HepG2 (cell line): ENCODE data around the gene GSK3B.

ENCODE experiments used
- KAT8 ChIP-seq: IDR thresholded peaks from 2 replicates; pipeline ENCODE4 v1.6.1; 2016; ENCODE audit warnings: missing genetic modification reagents, missing compliant biosample characterization
- POLR2AphosphoS2 ChIP-seq: IDR thresholded peaks from 2 replicates; pipeline ENCODE4 v1.6.1; 2011; ENCODE audit warnings: low read depth, low read length, improper control_type of control experiment
- RAD21 ChIP-seq: fragments of 450-650 bp; formaldehyde crosslinking; IDR thresholded peaks from 2 replicates; pipeline ENCODE4 v1.5.0; 2020; ENCODE audit warnings: mild to moderate bottlenecking
- TAF1 ChIP-seq: sonication (generic); formaldehyde crosslinking; IDR thresholded peaks from 2 replicates; pipeline ENCODE4 v1.4.0; 2020; ENCODE audit warnings: missing genetic modification reagents
- ZKSCAN5 ChIP-seq: sonication (generic); formaldehyde crosslinking; IDR thresholded peaks from 2 replicates; pipeline ENCODE4 v1.5.1; 2020; ENCODE audit warnings: mild to moderate bottlenecking, missing genetic modification reagents
- ZNF17 ChIP-seq: sonication (generic); formaldehyde crosslinking; IDR thresholded peaks from 2 replicates; pipeline ENCODE4 v1.5.0; 2020; ENCODE audit warnings: mild to moderate bottlenecking, missing genetic modification reagents
- ZSCAN29 ChIP-seq: sonication (generic); formaldehyde crosslinking; conservative IDR thresholded peaks from 2 replicates; pipeline ENCODE4 v1.4.0; 2020; ENCODE audit warnings: mild to moderate bottlenecking, missing genetic modification reagents
- TF ChIP-seq, protein P1 (sequence below): sonication (generic); formaldehyde crosslinking; IDR thresholded peaks from 2 replicates; pipeline ENCODE4 v1.5.0; 2020; ENCODE audit warnings: mild to moderate bottlenecking, missing genetic modification reagents, moderate library complexity
- TF ChIP-seq, protein P2 (sequence below): sonication (generic); formaldehyde crosslinking; conservative IDR thresholded peaks from 2 replicates; pipeline ENCODE4 v1.8.0; 2022; ENCODE audit warnings: missing genetic modification reagents

DNA sequence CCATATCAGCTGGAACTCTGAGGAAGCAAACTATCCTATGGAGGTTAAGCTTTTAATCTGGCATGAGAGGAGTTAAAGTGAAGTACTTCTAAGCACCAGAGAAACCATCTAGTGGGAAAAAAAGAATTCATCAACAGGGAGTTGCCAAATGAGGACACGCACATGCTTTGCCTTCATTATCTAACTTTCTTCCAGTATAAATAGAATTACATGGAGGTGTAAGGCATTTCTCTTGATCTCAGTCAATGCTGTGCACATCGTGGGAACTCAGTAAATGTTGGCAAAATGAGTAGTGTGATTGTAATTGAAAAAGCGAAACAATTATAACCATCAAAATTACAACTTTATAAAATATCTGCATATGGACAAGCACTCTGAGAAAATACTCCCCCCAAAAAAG is 8.0 kb upstream of the GSK3B start:
- TF ChIP-seq KAT8 (CRISPR knock-in tag) (no peak), RAD21 (CRISPR knock-in tag) (no peak), POLR2AphosphoS2 (no peak), TAF1 (CRISPR knock-in tag) (no peak), ZNF17 (no peak), ZSCAN29 (no peak), ZKSCAN5 (CRISPR knock-in tag) (no peak)
- TF ChIP-seq, protein P1, sequence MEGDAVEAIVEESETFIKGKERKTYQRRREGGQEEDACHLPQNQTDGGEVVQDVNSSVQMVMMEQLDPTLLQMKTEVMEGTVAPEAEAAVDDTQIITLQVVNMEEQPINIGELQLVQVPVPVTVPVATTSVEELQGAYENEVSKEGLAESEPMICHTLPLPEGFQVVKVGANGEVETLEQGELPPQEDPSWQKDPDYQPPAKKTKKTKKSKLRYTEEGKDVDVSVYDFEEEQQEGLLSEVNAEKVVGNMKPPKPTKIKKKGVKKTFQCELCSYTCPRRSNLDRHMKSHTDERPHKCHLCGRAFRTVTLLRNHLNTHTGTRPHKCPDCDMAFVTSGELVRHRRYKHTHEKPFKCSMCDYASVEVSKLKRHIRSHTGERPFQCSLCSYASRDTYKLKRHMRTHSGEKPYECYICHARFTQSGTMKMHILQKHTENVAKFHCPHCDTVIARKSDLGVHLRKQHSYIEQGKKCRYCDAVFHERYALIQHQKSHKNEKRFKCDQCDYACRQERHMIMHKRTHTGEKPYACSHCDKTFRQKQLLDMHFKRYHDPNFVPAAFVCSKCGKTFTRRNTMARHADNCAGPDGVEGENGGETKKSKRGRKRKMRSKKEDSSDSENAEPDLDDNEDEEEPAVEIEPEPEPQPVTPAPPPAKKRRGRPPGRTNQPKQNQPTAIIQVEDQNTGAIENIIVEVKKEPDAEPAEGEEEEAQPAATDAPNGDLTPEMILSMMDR (CRISPR knock-in tag) = no peak
- TF ChIP-seq, protein P2, sequence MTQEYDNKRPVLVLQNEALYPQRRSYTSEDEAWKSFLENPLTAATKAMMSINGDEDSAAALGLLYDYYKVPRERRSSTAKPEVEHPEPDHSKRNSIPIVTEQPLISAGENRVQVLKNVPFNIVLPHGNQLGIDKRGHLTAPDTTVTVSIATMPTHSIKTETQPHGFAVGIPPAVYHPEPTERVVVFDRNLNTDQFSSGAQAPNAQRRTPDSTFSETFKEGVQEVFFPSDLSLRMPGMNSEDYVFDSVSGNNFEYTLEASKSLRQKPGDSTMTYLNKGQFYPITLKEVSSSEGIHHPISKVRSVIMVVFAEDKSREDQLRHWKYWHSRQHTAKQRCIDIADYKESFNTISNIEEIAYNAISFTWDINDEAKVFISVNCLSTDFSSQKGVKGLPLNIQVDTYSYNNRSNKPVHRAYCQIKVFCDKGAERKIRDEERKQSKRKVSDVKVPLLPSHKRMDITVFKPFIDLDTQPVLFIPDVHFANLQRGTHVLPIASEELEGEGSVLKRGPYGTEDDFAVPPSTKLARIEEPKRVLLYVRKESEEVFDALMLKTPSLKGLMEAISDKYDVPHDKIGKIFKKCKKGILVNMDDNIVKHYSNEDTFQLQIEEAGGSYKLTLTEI (CRISPR knock-in tag) = no peak
